DND-41 (cell line): ENCODE data around the gene CA5B.

ENCODE experiments used
- ATAC-seq: fragments of 200-7000 bp; cut with Tn5 transposase; 3 replicates; pipeline ENCODE4 v1.9.1; 2021; ENCODE audit warnings: low read depth; ENCODE audit not compliant: insufficient read depth
- DNase-seq: peaks from one replicate; pipeline ENCODE4 v3.0.0-alpha.2; 2020
- H2AFZ ChIP-seq: 2 replicates; pipeline ENCODE4 v1.6.0; 2012; ENCODE audit warnings: low read depth, low read length
- H3K27ac ChIP-seq: 2 replicates; pipeline ENCODE4 v1.5.1; 2012; ENCODE audit warnings: low read length, inconsistent platforms
- H3K27me3 ChIP-seq: fragments of 200-600 bp; sonication (generic); 2 replicates; pipeline ENCODE4 v1.6.0; 2012; ENCODE audit warnings: low read length, mild to moderate bottlenecking, inconsistent platforms; ENCODE audit not compliant: insufficient read depth, poor library complexity
- H3K36me3 ChIP-seq: 2 replicates; pipeline ENCODE4 v1.5.1; 2012; ENCODE audit warnings: low read length, inconsistent platforms; ENCODE audit not compliant: insufficient read depth
- H3K4me1 ChIP-seq: 2 replicates; pipeline ENCODE4 v1.5.1; 2012; ENCODE audit warnings: mild to moderate bottlenecking, low read length; ENCODE audit not compliant: insufficient read depth
- H3K4me2 ChIP-seq: 2 replicates; pipeline ENCODE4 v1.6.0; 2012; ENCODE audit warnings: mild to moderate bottlenecking, moderate library complexity, low read length, inconsistent platforms; ENCODE audit not compliant: insufficient read depth
- H3K4me3 ChIP-seq, 2 experiments: fragments of 200-600 bp in 1 of 2; shearing (Covaris generic) in 1 of 2; 2 replicates each; pipeline ENCODE4 v1.5.1; 2012 to 2016; ENCODE audit warnings: inconsistent platforms in 2 of 2, low read length in 2 of 2, mild to moderate bottlenecking in 2 of 2, low read depth in 1 of 2, moderate library complexity in 1 of 2
- H3K79me2 ChIP-seq: 2 replicates; pipeline ENCODE4 v1.6.0; 2012; ENCODE audit warnings: low read length, inconsistent platforms; ENCODE audit not compliant: insufficient read depth
- H3K9ac ChIP-seq: 2 replicates; pipeline ENCODE4 v1.6.0; 2012; ENCODE audit warnings: low read depth, mild to moderate bottlenecking, inconsistent platforms, low read length, moderate library complexity
- H3K9me3 ChIP-seq: 2 replicates; pipeline ENCODE4 v1.5.1; 2012; ENCODE audit warnings: low read length, moderate library complexity, mild to moderate bottlenecking, inconsistent platforms; ENCODE audit not compliant: insufficient read depth, severe bottlenecking
- H4K20me1 ChIP-seq: 2 replicates; pipeline ENCODE4 v1.6.0; 2012; ENCODE audit warnings: low read length; ENCODE audit not compliant: insufficient read depth
- CTCF ChIP-seq: IDR thresholded peaks from 2 replicates; pipeline ENCODE4 v1.5.1; 2012; ENCODE audit warnings: borderline replicate concordance, low read length, moderate library complexity, mild to moderate bottlenecking; ENCODE audit not compliant: poor library complexity, severe bottlenecking; ENCODE audit errors: extremely low read depth
- EZH2 ChIP-seq: IDR thresholded peaks from 3 replicates; pipeline ENCODE4 v1.6.1; 2012; ENCODE audit warnings: borderline replicate concordance, low read depth, mild to moderate bottlenecking, moderate library complexity, low read length, inconsistent platforms; ENCODE audit not compliant: severe bottlenecking

The CA5B gene

GRCh38 chrX:15789979-15790768, 52.1 kb downstream of the CA5B start, which contains the start of gene ZRSR2:
TSS of gene ZRSR2 (plus strand) at chrX:15790484. CDS start at chrX:15790496, 12 bp downstream.
- peak within 1 kb of the TSS; percentile 41 to 78; a peak in 3 of 4 replicates for H3K4me3 ChIP-seq

GRCh38 chrX:15790769-15791290, 52.8 kb downstream of the CA5B start:
- no peaks in the 10 kb centered on the region for H3K27me3 ChIP-seq
- peaks cover 6% of the 10 kb centered on the region; the same call in 1 of the 2 replicates for H3K36me3 ChIP-seq
- DNase-seq, result no peak
- no peaks in the 10 kb centered on the region for H3K9me3 ChIP-seq
- peaks cover 23% of the 10 kb centered on the region for H3K4me1 ChIP-seq
- H3K79me2 ChIP-seq, result peaks cover 18% of the 10 kb centered on the region
- H3K27ac ChIP-seq, result peak overlapping the region; percentile 64
- peak overlapping the region; percentile 84 for H3K4me2 ChIP-seq
- H2AFZ ChIP-seq, result peak overlapping the region; percentile 71
- peak overlapping the region; percentile 61 for H3K9ac ChIP-seq
- peak overlapping the region; percentile 41 to 78; a peak in 3 of 4 replicates for H3K4me3 ChIP-seq
- H4K20me1 ChIP-seq, result no peaks in the 10 kb centered on the region
- TF ChIP-seq EZH2 (no peak), CTCF (no peak)
- ATAC-seq, result no peak; the same call in 1 of the 3 replicates

More at GRCh38 chrX:15789979-15790768, 52.1 kb downstream of the CA5B start, which contains the start of gene ZRSR2:
- Histone ChIP-seq H3K79me2 (peaks cover 18% of the 10 kb centered on the region), H3K27ac (peak within 1 kb of the TSS; percentile 65), H4K20me1 (no peaks in the 10 kb centered on the region), H3K27me3 (no peaks in the 10 kb centered on the region), H3K36me3 (peaks cover 6% of the 10 kb centered on the region; the same call in 1 of the 2 replicates), H3K4me2 (peak within 1 kb of the TSS; percentile 84), H3K9me3 (no peaks in the 10 kb centered on the region), H2AFZ (peak within 1 kb of the TSS; percentile 71), H3K4me1 (peaks cover 23% of the 10 kb centered on the region), H3K9ac (peak within 1 kb of the TSS; percentile 61)
- TF ChIP-seq EZH2 (no peak), CTCF (no peak)
- ATAC-seq, result peak; percentile 92
- DNase-seq, result peak; percentile 85

- no peak for ATAC-seq
Observed at GRCh38 chrX:15797707-15798106, 59.6 kb downstream of the CA5B start.

More at GRCh38 chrX:15797707-15798106, 59.6 kb downstream of the CA5B start:
- H4K20me1 ChIP-seq, result no peaks in the 10 kb centered on the region
- H3K27me3 ChIP-seq, result no peaks in the 10 kb centered on the region
- TF ChIP-seq CTCF, result no peak
- no peak for TF ChIP-seq EZH2
- no peak overlapping the region for H3K4me3 ChIP-seq
- peaks cover 2% of the 10 kb centered on the region; the same call in 1 of the 2 replicates for H3K4me1 ChIP-seq
- H3K27ac ChIP-seq, result no peak overlapping the region
- H2AFZ ChIP-seq, result no peak overlapping the region
- DNase-seq, result no peak
- no peak overlapping the region for H3K9ac ChIP-seq
- H3K4me2 ChIP-seq, result no peak overlapping the region
- no peaks in the 10 kb centered on the region for H3K9me3 ChIP-seq
- H3K36me3 ChIP-seq, result peaks cover 8% of the 10 kb centered on the region
- H3K79me2 ChIP-seq, result peaks cover 13% of the 10 kb centered on the region
